Measurements from ENCODE around the gene MEGF9.

Gene MEGF9

GRCh38 chr9:120619751-120620655 lies 94.3 kb downstream of the MEGF9 start:
- peak; percentile 85 for DNase-seq

- DNase-seq: no peak
Observed at GRCh38 chr9:120616966-120617935, 97.0 kb downstream of the MEGF9 start.

- peak; percentile 8 for DNase-seq
Observed at GRCh38 chr9:120612218-120612617, 102.1 kb downstream of the MEGF9 start.

- no peak for DNase-seq
Observed at GRCh38 chr9:120611690-120612068, 102.6 kb downstream of the MEGF9 start.

GRCh38 chr9:120610975-120611689 lies 103.1 kb downstream of the MEGF9 start:
- no peak for DNase-seq

GRCh38 chr9:120609636-120610035 lies 104.6 kb downstream of the MEGF9 start:
- no peak for DNase-seq

- DNase-seq: no peak
Observed at GRCh38 chr9:120608421-120608820, 105.8 kb downstream of the MEGF9 start.

- no peak for DNase-seq
Observed at GRCh38 chr9:120603591-120603990, 110.7 kb downstream of the MEGF9 start.

- no peak for DNase-seq
Observed at GRCh38 chr9:120603010-120603409, 111.3 kb downstream of the MEGF9 start.

GRCh38 chr9:120593955-120594277 lies 120.4 kb downstream of the MEGF9 start:
- DNase-seq: no peak

GRCh38 chr9:120593250-120593954 lies 120.9 kb downstream of the MEGF9 start:
- no peak for DNase-seq

- DNase-seq: no peak
Observed at GRCh38 chr9:120592210-120592609, 122.1 kb downstream of the MEGF9 start.

- DNase-seq: no peak
Observed at GRCh38 chr9:120587328-120587727, 126.9 kb downstream of the MEGF9 start.

GRCh38 chr9:120583958-120584369 lies 130.3 kb downstream of the MEGF9 start:
- peak; percentile 74 for DNase-seq

GRCh38 chr9:120580051-120580896 lies 134.0 kb downstream of the MEGF9 start, which contains the start of gene CDK5RAP2:
Gene CDK5RAP2 (minus strand): TSS chr9:120580167. CDS start chr9:120579978, 189 bp downstream.
- peak; percentile 98 for DNase-seq

- DNase-seq: no peak
Observed at GRCh38 chr9:120579139-120580050, 134.9 kb downstream of the MEGF9 start.

GRCh38 chr9:120574473-120574872 lies 139.8 kb downstream of the MEGF9 start:
- no peak for DNase-seq

- DNase-seq: no peak
Observed at GRCh38 chr9:120572472-120572871, 141.8 kb downstream of the MEGF9 start.

GRCh38 chr9:120571443-120572257 lies 142.6 kb downstream of the MEGF9 start:
- DNase-seq: no peak
